CD8-positive, alpha-beta memory T cell (primary cell): ENCODE results near the gene ADGB. TPM values are rescaled to one million over a fixed set of nuclear protein-coding genes. Genes with fewer than 3 reads are reported as not detected.

Experiments
- CTCF ChIA-PET: fragments of 350-600 bp; sonication (Branson Sonifier 250); formaldehyde crosslinking; loops from one replicate; lab custom pipeline; 2021; ENCODE audit warnings: antibody characterized with exemption; lab: Charles Lee
- POLR2A ChIA-PET: fragments of 350-600 bp; sonication (Branson Sonifier 250); formaldehyde crosslinking; loops from one replicate; lab custom pipeline; 2021; ENCODE audit warnings: antibody characterized with exemption; lab: Charles Lee
- DNase-seq, 5 donors: peaks; one replicate each; pipeline versions ENCODE4 v3.0.0 to v3.0.0-alpha.2; 2020 to 2022; ENCODE audit warnings: mixed read lengths in 1 of 5
- H3K27ac ChIP-seq: one replicate; pipeline ENCODE4 v1.7.0; 2013; ENCODE audit warnings: low read depth, mild to moderate bottlenecking, low read length, moderate library complexity
- H3K27me3 ChIP-seq: 2 replicates; pipeline ENCODE4 v1.7.0; 2013; ENCODE audit warnings: low read length, mild to moderate bottlenecking; ENCODE audit not compliant: insufficient read depth, poor library complexity, severe bottlenecking
- H3K36me3 ChIP-seq: 2 replicates; pipeline ENCODE4 v1.7.0; 2013; ENCODE audit warnings: mild to moderate bottlenecking, low read length, moderate library complexity; ENCODE audit not compliant: insufficient read depth
- H3K4me1 ChIP-seq: 2 replicates; pipeline ENCODE4 v1.7.0; 2013; ENCODE audit warnings: mild to moderate bottlenecking, low read length, moderate library complexity; ENCODE audit not compliant: insufficient read depth
- H3K4me3 ChIP-seq: 2 replicates; pipeline ENCODE4 v1.7.0; 2013; ENCODE audit warnings: mild to moderate bottlenecking, low read length
- H3K9me3 ChIP-seq: 2 replicates; pipeline ENCODE4 v1.7.0; 2013; ENCODE audit warnings: mild to moderate bottlenecking, low read length
- H3K27ac Mint-ChIP-seq, 8 donors: one replicate each; pipeline ENCODE4 v1.8.0; 2020 to 2021; ENCODE audit warnings: mixed read lengths in 8 of 8, mild to moderate bottlenecking in 6 of 8, inconsistent platforms in 3 of 8, moderate library complexity in 3 of 8
- H3K27me3 Mint-ChIP-seq, 2 donors: one replicate each; pipeline ENCODE4 v1.8.0; 2020 to 2021; ENCODE audit warnings: mixed read lengths in 2 of 2, mild to moderate bottlenecking in 1 of 2, moderate library complexity in 1 of 2
- H3K36me3 Mint-ChIP-seq, 3 donors: one replicate each; pipeline ENCODE4 v1.8.0; 2020 to 2021; ENCODE audit warnings: mixed read lengths in 3 of 3, inconsistent platforms in 1 of 3, mild to moderate bottlenecking in 1 of 3
- H3K4me1 Mint-ChIP-seq, 3 donors: one replicate each; pipeline ENCODE4 v1.8.0; 2020 to 2021; ENCODE audit warnings: mixed read lengths in 3 of 3, inconsistent platforms in 1 of 3, mild to moderate bottlenecking in 1 of 3
- H3K4me3 Mint-ChIP-seq, 7 donors: one replicate each; pipeline ENCODE4 v1.8.0; 2020 to 2021; ENCODE audit warnings: mixed read lengths in 7 of 7, mild to moderate bottlenecking in 6 of 7, moderate library complexity in 4 of 7, inconsistent platforms in 2 of 7
- H3K9me3 Mint-ChIP-seq, 5 donors: one replicate each; pipeline ENCODE4 v1.8.0; 2020 to 2022; ENCODE audit warnings: mixed read lengths in 5 of 5, mild to moderate bottlenecking in 3 of 5, moderate library complexity in 2 of 5, inconsistent platforms in 1 of 5
- polyA plus RNA-seq: library from polyadenylated mRNA; unstranded; fragments of 300-500 nt; fragmentation: Illumina TruSeq; gene quantifications from one replicate; pipeline ENCODE4 v1.2.3, GENCODE V29; 2021
- total RNA-seq, 2 experiments: library from RNA; stranded (reverse); gene quantifications; one replicate each; pipeline ENCODE4 v1.2.3, GENCODE V29; 2021

ADGB gene
- total and polyA plus RNA-seq, 3 experiments from 2014 or later = 0.22 to 0.35 TPM; not detected in 1

GRCh38 chr6:146636481-146636880, 37.7 kb downstream of the ADGB start:
- no peak overlapping the region for H3K4me3 ChIP-seq
- Mint-ChIP-seq H3K27ac (no peak overlapping the region), H3K9me3 (peaks cover 0 to 4% (median 0%) of the 10 kb centered on the region in 5 donors), H3K4me3 (no peak overlapping the region), H3K4me1 (no peaks in the 10 kb centered on the region), H3K27me3 (peaks cover 0 to 3% of the 10 kb centered on the region in 2 donors), H3K36me3 (no peaks in the 10 kb centered on the region)
- DNase-seq = no peak
- ChIA-PET POLR2A (no interaction called here), CTCF (no interaction called here)
- H3K27ac ChIP-seq = no peak overlapping the region
- H3K4me1 ChIP-seq = no peaks in the 10 kb centered on the region
- no peaks in the 10 kb centered on the region for H3K36me3 ChIP-seq
- H3K27me3 ChIP-seq = no peaks in the 10 kb centered on the region
- no peaks in the 10 kb centered on the region for H3K9me3 ChIP-seq

- CTCF ChIA-PET = no interaction called here
- POLR2A ChIA-PET = no interaction called here
- Mint-ChIP-seq H3K27me3 (no peaks in the 10 kb centered on the region), H3K9me3 (no peaks in the 10 kb centered on the region), H3K27ac (no peak overlapping the region), H3K4me3 (no peak overlapping the region), H3K4me1 (no peaks in the 10 kb centered on the region), H3K36me3 (no peaks in the 10 kb centered on the region)
- DNase-seq = no peak
- H3K36me3 ChIP-seq = no peaks in the 10 kb centered on the region
- no peaks in the 10 kb centered on the region for H3K4me1 ChIP-seq
- H3K9me3 ChIP-seq = no peaks in the 10 kb centered on the region
- no peaks in the 10 kb centered on the region for H3K27me3 ChIP-seq
- H3K4me3 ChIP-seq = no peak overlapping the region
- H3K27ac ChIP-seq = no peak overlapping the region
These were observed 44.1 kb downstream of the ADGB start for GRCh38 chr6:146642921-146643320.

- H3K36me3 ChIP-seq = no peaks in the 10 kb centered on the region
- Mint-ChIP-seq H3K4me1 (no peaks in the 10 kb centered on the region), H3K4me3 (no peak overlapping the region), H3K27ac (no peak overlapping the region), H3K36me3 (no peaks in the 10 kb centered on the region), H3K27me3 (no peaks in the 10 kb centered on the region), H3K9me3 (no peaks in the 10 kb centered on the region)
- ChIA-PET CTCF (no interaction called here), POLR2A (no interaction called here)
- no peaks in the 10 kb centered on the region for H3K9me3 ChIP-seq
- no peak overlapping the region for H3K4me3 ChIP-seq
- H3K4me1 ChIP-seq = no peaks in the 10 kb centered on the region
- DNase-seq = no peak
- no peak overlapping the region for H3K27ac ChIP-seq
- no peaks in the 10 kb centered on the region for H3K27me3 ChIP-seq
These were observed 52.2 kb downstream of the ADGB start for GRCh38 chr6:146650799-146651481.

GRCh38 chr6:146651482-146651863, 52.7 kb downstream of the ADGB start:
- POLR2A ChIA-PET = no interaction called here
- no peaks in the 10 kb centered on the region for H3K9me3 Mint-ChIP-seq
- no peaks in the 10 kb centered on the region for H3K36me3 ChIP-seq
- H3K9me3 ChIP-seq = no peaks in the 10 kb centered on the region
- H3K27ac Mint-ChIP-seq = no peak overlapping the region
- H3K4me3 Mint-ChIP-seq = no peak overlapping the region
- H3K27me3 ChIP-seq = no peaks in the 10 kb centered on the region
- no peak overlapping the region for H3K27ac ChIP-seq
- CTCF ChIA-PET = no interaction called here
- no peaks in the 10 kb centered on the region for H3K4me1 Mint-ChIP-seq
- H3K27me3 Mint-ChIP-seq = no peaks in the 10 kb centered on the region
- no peaks in the 10 kb centered on the region for H3K36me3 Mint-ChIP-seq
- H3K4me3 ChIP-seq = no peak overlapping the region
- no peak for DNase-seq
- H3K4me1 ChIP-seq = no peaks in the 10 kb centered on the region

- Mint-ChIP-seq H3K36me3 (no peaks in the 10 kb centered on the region), H3K27ac (no peak overlapping the region), H3K4me3 (no peak overlapping the region), H3K4me1 (no peaks in the 10 kb centered on the region), H3K27me3 (no peaks in the 10 kb centered on the region), H3K9me3 (peaks cover 0 to 7% (median 0%) of the 10 kb centered on the region in 5 donors)
- Histone ChIP-seq H3K27me3 (no peaks in the 10 kb centered on the region), H3K4me3 (no peak overlapping the region), H3K36me3 (no peaks in the 10 kb centered on the region), H3K4me1 (no peaks in the 10 kb centered on the region), H3K27ac (no peak overlapping the region), H3K9me3 (no peaks in the 10 kb centered on the region)
- no peak for DNase-seq
- ChIA-PET CTCF (no interaction called here), POLR2A (no interaction called here)
These were observed 58.7 kb downstream of the ADGB start for GRCh38 chr6:146657432-146657831.

GRCh38 chr6:146664871-146665360, 66.1 kb downstream of the ADGB start:
- ChIA-PET POLR2A (no interaction called here), CTCF (no interaction called here)
- H3K36me3 Mint-ChIP-seq = no peaks in the 10 kb centered on the region
- H3K27ac ChIP-seq = no peak overlapping the region
- H3K27me3 Mint-ChIP-seq = no peaks in the 10 kb centered on the region
- no peaks in the 10 kb centered on the region for H3K27me3 ChIP-seq
- no peak overlapping the region for H3K27ac Mint-ChIP-seq
- H3K4me1 ChIP-seq = no peaks in the 10 kb centered on the region
- H3K9me3 ChIP-seq = no peaks in the 10 kb centered on the region
- H3K4me1 Mint-ChIP-seq = no peaks in the 10 kb centered on the region
- no peak overlapping the region for H3K4me3 ChIP-seq
- peaks cover 0 to 8% (median 3%) of the 10 kb centered on the region in 5 donors for H3K9me3 Mint-ChIP-seq
- H3K36me3 ChIP-seq = no peaks in the 10 kb centered on the region
- DNase-seq = no peak
- no peak overlapping the region for H3K4me3 Mint-ChIP-seq

- no peaks in the 10 kb centered on the region for H3K4me1 Mint-ChIP-seq
- DNase-seq = no peak
- Histone ChIP-seq H3K27ac (no peak overlapping the region), H3K9me3 (no peaks in the 10 kb centered on the region), H3K4me3 (no peak overlapping the region), H3K27me3 (no peaks in the 10 kb centered on the region), H3K4me1 (no peaks in the 10 kb centered on the region), H3K36me3 (no peaks in the 10 kb centered on the region)
- H3K9me3 Mint-ChIP-seq = peaks cover 0 to 5% (median 3%) of the 10 kb centered on the region in 5 donors
- H3K4me3 Mint-ChIP-seq = no peak overlapping the region
- POLR2A ChIA-PET = no interaction called here
- no peaks in the 10 kb centered on the region for H3K36me3 Mint-ChIP-seq
- H3K27ac Mint-ChIP-seq = no peak overlapping the region
- H3K27me3 Mint-ChIP-seq = no peaks in the 10 kb centered on the region
- CTCF ChIA-PET = no interaction called here
These were observed 68.1 kb downstream of the ADGB start for GRCh38 chr6:146666909-146667308.

GRCh38 chr6:146670161-146670560, 71.4 kb downstream of the ADGB start:
- peaks cover 0 to 5% (median 0%) of the 10 kb centered on the region in 5 donors for H3K9me3 Mint-ChIP-seq
- no peak for DNase-seq
- POLR2A ChIA-PET = no interaction called here

More at GRCh38 chr6:146670161-146670560, 71.4 kb downstream of the ADGB start:
- H3K4me3 ChIP-seq = no peak overlapping the region
- H3K4me1 Mint-ChIP-seq = no peaks in the 10 kb centered on the region
- no peaks in the 10 kb centered on the region for H3K36me3 Mint-ChIP-seq
- H3K27ac ChIP-seq = no peak overlapping the region
- H3K4me3 Mint-ChIP-seq = no peak overlapping the region
- no peaks in the 10 kb centered on the region for H3K36me3 ChIP-seq
- no peaks in the 10 kb centered on the region for H3K9me3 ChIP-seq
- CTCF ChIA-PET = no interaction called here
- H3K27ac Mint-ChIP-seq = no peak overlapping the region
- no peaks in the 10 kb centered on the region for H3K27me3 ChIP-seq
- peaks cover 0 to 2% of the 10 kb centered on the region in 2 donors for H3K27me3 Mint-ChIP-seq
- no peaks in the 10 kb centered on the region for H3K4me1 ChIP-seq
